ENCODE data around the gene UMOD.
"Not testable (repeated sequence)": the region's sequence is repeated elsewhere in the genome, so short reads cannot be mapped to it uniquely, and the experiment has no call there.

The UMOD gene

GRCh38 chr16:20363191-20363590 is 10.7 kb upstream of the UMOD start:
- no peak for DNase-seq

- DNase-seq = no peak
Observed at GRCh38 chr16:20359997-20360396, 7.5 kb upstream of the UMOD start.

GRCh38 chr16:20355114-20355782 is 2.7 kb upstream of the UMOD start:
- DNase-seq = no peak

GRCh38 chr16:20353379-20353778 is 864 bp upstream of the UMOD start:
- DNase-seq = no peak

GRCh38 chr16:20349615-20350014 is 2.9 kb downstream of the UMOD start:
- no peak for DNase-seq

- DNase-seq = no peak
Observed at GRCh38 chr16:20348365-20349185, 3.9 kb downstream of the UMOD start.

- no peak for DNase-seq
Observed at GRCh38 chr16:20347666-20348364, 4.7 kb downstream of the UMOD start.

- DNase-seq = no peak
Observed at GRCh38 chr16:20344611-20345010, 7.9 kb downstream of the UMOD start.

GRCh38 chr16:20339744-20340143 is 12.8 kb downstream of the UMOD start:
- no peak for DNase-seq

GRCh38 chr16:20336955-20337354 is 15.6 kb downstream of the UMOD start:
- DNase-seq = no peak

GRCh38 chr16:20334396-20334795 is 18.1 kb downstream of the UMOD start:
- DNase-seq = no peak

GRCh38 chr16:20333120-20333519 is 19.4 kb downstream of the UMOD start:
- DNase-seq = no peak

- no peak for DNase-seq
Observed at GRCh38 chr16:20332411-20332810, 20.1 kb downstream of the UMOD start.

GRCh38 chr16:20331635-20332034 is 20.9 kb downstream of the UMOD start:
- DNase-seq = no peak

- no peak for DNase-seq
Observed at GRCh38 chr16:20329392-20330138, 22.9 kb downstream of the UMOD start.

- no peak for DNase-seq
Observed at GRCh38 chr16:20327444-20328041, 25.0 kb downstream of the UMOD start, which contains the start of gene GP2. Gene GP2, minus strand, starts transcription at chr16:20327513. Its CDS starts 1,082 bp downstream, at chr16:20326431.

- DNase-seq = no peak
Observed at GRCh38 chr16:20326321-20326720, 26.2 kb downstream of the UMOD start.

- DNase-seq = no peak
Observed at GRCh38 chr16:20325005-20325404, 27.5 kb downstream of the UMOD start.

- no peak for DNase-seq
Observed at GRCh38 chr16:20323591-20324117, 28.9 kb downstream of the UMOD start.

GRCh38 chr16:20322696-20323095 is 29.8 kb downstream of the UMOD start:
- DNase-seq = no peak

GRCh38 chr16:20321671-20322070 is 30.8 kb downstream of the UMOD start:
- DNase-seq = no peak

- not testable (repeated sequence) for DNase-seq
Observed at GRCh38 chr16:20321051-20321450, 31.5 kb downstream of the UMOD start.

Measured in bone marrow (tissue), 2 donors.